Stimulated activated naive CD8-positive, alpha-beta T cell treated with anti-CD3 and anti-CD28 coated beads, Interleukin-15, Interleukin-2, amounts not matched to agents 100 U/mL and 50 U/mL, for 24 hours (primary cell): ENCODE results near the gene TUBD1.
A peak's percentile ranks its signal among the peaks of the same experiment; 100 is the strongest.
"Not testable (repeated sequence)": the region's sequence is repeated elsewhere in the genome, so short reads cannot be mapped to it uniquely, and the experiment has no call there.

Experiments used
- ATAC-seq: fragments of 150-1000 bp; cut with Tn5 transposase; one replicate; pipeline ENCODE4 v1.10.0; 2021
- DNase-seq: peaks from one replicate; pipeline ENCODE4 v3.0.0; 2021

Gene TUBD1, protein sequence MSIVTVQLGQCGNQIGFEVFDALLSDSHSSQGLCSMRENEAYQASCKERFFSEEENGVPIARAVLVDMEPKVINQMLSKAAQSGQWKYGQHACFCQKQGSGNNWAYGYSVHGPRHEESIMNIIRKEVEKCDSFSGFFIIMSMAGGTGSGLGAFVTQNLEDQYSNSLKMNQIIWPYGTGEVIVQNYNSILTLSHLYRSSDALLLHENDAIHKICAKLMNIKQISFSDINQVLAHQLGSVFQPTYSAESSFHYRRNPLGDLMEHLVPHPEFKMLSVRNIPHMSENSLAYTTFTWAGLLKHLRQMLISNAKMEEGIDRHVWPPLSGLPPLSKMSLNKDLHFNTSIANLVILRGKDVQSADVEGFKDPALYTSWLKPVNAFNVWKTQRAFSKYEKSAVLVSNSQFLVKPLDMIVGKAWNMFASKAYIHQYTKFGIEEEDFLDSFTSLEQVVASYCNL

DNA sequence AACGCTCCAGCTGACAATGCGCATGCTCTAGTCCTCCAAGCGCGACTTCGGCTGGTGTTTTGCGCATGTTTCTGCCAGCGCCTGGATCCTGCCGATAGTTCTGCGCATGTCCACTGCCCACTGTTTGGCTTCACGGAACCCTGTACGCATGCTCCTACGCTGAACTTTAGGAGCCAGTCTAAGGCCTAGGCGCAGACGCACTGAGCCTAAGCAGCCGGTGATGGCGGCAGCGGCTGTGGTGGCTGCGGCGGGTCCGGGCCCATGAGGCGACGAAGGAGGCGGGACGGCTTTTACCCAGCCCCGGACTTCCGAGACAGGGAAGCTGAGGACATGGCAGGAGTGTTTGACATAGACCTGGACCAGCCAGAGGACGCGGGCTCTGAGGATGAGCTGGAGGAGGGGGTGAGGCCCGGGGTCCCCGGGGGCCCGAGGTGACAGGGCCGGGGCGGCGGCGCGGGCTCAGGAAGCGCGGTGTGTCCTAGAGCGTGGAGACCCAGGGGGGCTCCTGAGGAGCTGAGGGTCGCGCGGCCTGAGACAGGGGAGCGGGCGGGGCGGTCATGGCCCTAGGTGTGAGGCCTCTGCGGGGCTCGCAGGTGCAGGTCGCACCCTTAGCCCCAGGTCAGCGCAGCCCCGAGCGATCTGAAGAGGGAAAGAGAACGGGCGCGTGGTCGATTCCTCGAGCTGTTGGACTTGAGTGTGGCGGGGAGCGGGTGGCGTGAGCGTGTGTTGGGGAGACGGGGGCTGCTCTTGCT lies at the start of gene TUBD1, which contains the start of gene RPS6KB1:
Gene TUBD1 (minus strand): TSS at position 20 of the 752 bp plus-strand sequence. CDS start 1,941 bp downstream, outside the sequence.
Gene RPS6KB1 (plus strand): TSS at position 198 of the 752 bp plus-strand sequence. CDS start 64 bp downstream, at position 262.
- peak; percentile 97 for ATAC-seq
- peak; percentile 97 for DNase-seq

DNA sequence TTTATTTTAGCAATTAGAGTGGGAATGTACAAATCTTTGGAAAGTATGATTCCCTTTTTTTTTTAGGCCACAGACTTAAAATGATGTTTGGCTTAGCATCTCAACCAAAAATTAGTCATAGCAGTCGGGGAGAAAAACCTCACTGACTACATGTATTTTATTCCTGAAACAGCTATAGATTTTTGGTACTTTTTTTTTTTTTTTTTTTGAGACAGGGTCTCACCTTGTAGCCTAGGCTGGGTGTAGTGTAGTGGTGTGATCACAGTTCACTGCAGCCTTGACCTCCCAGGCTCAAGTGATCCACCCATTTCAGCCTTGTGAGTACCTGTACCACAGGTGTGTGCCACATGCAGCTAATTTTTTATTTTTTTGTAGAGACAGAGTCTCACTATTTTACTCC lies 48.4 kb upstream of the TUBD1 start:
- ATAC-seq, result peak; percentile 32

DNA sequence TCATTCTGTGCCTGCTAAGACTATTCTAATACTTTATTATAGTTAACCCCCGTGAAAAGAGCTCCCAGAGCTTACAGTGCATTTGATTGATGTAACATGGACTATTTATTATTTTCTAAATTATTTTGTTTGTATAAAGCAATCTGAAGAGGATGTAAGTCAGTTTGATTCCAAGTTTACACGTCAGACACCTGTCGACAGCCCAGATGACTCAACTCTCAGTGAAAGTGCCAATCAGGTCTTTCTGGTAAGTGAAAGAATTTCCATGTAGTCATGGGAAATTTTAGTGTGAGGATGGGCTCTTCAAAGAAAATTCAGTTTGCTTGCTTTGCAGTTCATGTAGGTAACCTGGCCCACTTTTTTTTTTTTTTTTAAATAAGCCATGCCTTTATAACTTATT lies 48.0 kb upstream of the TUBD1 start:
- not testable (repeated sequence) for DNase-seq
- peak; percentile 40 for ATAC-seq

More for the DNA sequence above, 48.4 kb upstream of the TUBD1 start:
- DNase-seq, result no peak

DNA sequence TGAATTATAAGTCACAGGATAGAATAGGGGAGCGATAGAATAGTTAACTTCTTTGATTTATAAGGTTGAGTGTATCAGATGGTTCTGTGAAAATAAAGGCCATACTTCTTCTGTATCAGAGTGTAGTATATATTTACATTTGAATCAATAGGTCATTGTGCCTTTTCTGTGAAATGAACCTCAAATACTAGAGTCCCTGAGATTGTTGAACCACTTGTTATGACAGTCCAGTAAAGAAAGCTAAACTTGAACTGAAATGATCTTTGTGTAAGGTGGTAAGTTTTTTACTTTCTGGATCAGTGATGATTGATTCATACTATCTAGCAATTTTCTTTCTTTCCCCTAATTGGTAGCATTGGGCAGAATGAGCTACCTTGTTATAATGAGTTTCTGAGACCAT lies 40.6 kb upstream of the TUBD1 start:
- not testable (repeated sequence) for ATAC-seq, DNase-seq

DNA sequence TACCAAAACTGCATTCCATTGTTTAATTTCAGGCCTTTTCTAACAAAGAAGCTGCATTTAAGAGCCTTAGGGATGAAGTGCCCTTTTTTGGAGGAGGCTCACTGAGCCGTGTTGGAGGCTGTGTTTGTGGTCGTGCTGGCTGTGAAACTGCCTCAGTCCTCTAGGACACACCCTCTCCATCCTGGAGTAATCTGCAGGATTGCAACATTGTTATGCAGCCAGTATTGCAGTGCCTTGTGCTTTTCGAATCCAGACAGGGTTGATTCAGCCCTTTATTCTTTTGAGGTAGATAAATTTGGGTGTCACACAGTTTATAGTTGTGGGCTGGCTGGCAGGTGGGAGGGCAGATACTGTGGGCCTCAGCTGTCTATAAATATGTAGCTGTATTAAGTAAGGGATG lies 38.0 kb upstream of the TUBD1 start:
- ATAC-seq, DNase-seq: not testable (repeated sequence)

DNA sequence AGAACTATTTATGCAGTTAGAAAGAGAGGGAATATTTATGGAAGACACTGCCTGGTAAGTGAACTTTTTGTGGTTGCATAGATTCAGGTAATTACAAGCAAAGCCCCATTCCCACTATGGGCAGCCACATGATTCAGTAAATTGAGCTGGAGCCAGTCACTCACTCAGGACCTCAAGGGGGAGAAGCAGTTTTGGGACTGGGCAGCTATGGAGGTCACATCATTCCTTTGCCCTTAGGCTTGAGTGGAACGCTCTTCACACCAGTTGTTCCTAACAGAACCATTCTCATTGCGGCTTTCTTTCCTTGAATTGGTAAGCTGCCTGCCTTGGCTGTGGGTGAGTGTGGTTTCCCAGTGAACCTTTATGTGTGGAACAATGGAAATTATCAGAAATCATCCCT lies 37.4 kb upstream of the TUBD1 start:
- not testable (repeated sequence) for ATAC-seq, DNase-seq

DNA sequence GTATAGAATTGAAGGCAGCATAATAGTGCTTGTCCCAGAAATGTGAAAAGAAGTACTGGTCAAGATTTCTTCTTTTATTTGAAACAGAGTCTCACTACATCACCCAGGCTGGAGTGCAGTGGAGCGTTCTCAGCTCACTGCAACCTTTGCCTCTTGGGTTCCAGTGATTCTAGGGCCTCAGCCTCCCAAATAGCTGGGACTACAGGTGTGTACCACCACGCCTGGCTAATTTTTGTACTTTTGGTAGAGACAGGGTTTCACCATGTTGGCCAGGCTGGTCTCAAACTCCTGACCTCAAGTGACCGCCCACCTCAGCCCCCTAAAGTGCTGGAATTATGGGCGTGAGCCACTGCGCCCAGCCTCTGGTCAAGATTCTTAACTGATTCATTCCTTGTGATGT lies 27.9 kb upstream of the TUBD1 start:
- ATAC-seq, DNase-seq: not testable (repeated sequence)

DNA sequence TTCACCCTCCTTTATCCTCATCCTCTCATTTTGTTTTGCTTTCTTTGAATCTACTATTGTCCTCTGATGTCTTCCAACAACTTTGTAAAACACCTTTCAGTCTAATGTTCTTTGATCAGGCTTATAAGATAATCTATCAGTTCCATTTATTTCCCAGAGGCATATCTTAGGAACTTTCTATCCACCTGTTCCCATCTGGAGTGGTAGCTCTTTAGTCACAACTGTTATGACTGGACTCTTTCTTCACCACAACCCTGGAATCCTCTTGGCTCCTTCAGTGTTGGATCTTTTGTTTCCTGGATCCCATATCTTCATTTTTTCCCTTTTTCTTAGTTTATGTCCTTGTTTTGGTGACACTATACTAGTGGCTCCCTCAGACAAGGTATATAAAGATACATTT lies 23.7 kb upstream of the TUBD1 start:
- DNase-seq (no peak), ATAC-seq (no peak)

DNA sequence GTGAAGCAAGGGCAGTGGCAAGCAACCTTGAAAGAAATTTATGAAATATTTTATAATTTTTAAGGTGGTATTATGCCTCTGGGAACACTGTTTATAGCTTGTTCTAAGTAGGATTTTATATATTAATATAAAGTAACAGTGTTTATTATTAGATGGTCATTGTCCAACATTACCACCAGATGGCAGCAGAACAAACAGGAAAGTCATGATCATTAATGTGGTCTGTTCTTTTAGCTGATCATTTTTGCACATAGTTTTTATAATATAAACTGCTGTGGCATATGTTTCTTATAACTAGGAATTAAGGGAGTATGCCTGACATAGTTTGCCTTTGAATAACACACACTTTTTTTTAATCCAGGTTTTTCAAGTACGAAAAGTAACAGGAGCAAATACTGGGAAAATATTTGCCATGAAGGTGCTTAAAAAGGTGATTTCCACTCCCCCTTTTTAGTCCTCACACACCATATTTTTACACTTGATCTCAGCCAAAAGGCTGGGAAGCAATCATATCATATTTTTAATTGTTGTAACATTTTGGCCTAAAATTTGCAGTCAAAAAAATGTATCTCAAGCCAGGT lies 21.6 kb upstream of the TUBD1 start:
- ATAC-seq (no peak), DNase-seq (no peak)

DNA sequence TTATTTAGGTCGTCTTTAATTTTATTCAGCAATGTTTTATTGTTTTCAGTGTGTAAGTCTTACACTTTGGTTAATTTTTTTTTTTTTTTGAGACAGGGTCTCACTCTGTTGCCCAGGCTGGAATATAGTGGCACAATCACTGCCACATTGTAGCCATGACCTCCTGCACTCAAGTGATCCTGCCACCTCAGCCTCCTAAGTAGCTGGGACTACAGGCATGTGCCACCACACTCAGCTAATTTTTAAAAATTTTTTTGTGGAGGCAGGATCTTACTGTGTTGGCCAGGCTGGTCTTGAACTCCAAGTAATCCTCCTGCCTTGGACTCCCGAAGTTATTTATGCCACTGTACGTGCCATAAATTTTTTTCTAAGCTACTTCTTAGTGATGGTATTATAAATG lies 14.7 kb upstream of the TUBD1 start:
- ATAC-seq (no peak), DNase-seq (no peak)

DNA sequence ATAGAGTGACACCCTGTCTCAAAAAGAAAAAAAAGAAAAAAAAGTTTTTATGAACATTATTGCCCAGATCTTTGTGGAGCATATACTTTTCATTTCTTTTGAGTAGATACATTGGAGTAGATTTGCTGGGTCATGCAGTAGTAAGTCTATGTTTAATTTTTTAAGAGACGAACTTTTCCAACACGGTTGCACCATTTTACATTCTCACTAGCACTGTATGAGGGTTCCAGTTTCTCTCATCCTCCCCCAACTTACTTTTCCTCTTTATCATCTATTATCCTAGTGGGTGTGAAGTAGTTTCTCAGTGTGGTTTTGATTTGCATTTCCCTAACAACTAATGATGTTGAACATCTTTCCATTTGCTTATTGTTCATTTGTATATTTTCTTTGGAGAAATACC lies 10.7 kb upstream of the TUBD1 start:
- DNase-seq (no peak), ATAC-seq (no peak)

DNA sequence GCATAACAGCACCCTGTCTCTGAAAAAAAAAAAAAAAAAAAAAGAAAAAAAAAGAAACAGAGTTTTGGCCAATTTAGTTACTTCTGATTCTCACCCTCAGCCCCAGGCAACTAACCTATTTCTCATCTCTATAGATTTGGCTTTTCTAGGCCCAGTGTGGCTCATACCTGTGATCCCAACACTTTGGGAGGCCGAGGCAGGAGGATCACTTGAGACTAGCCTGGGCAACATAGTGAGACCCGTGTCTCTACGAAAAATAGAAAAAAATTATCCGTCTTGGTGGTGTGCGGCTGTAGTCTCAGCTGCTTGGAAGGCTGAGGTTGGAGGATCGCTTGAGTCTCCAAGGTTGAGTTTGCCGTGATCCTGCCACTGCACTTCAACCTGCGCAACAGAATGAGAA lies 8.9 kb upstream of the TUBD1 start:
- no peak for ATAC-seq

DNA sequence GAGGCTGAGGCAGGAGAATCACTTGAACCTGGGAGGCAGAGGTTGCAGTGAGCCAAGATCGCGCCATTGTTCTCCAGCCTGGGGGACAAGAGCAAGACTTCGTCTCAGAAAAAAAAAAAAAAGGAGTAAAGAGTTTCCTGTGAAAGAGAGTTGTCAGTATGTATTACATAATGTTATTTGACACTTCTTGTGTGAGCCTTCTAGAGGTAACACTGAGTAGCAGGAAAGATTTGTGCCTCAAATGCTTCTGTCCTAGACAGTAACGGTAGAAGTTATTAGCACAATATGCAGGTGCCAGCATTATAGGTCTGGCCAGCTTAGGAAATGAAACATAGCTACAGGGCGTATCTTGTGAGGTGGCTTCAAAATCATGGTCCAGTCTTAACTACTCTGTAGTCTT lies 6.4 kb upstream of the TUBD1 start:
- ATAC-seq, result peak; percentile 49

More for the DNA sequence above, 8.9 kb upstream of the TUBD1 start:
- no peak for DNase-seq

DNA sequence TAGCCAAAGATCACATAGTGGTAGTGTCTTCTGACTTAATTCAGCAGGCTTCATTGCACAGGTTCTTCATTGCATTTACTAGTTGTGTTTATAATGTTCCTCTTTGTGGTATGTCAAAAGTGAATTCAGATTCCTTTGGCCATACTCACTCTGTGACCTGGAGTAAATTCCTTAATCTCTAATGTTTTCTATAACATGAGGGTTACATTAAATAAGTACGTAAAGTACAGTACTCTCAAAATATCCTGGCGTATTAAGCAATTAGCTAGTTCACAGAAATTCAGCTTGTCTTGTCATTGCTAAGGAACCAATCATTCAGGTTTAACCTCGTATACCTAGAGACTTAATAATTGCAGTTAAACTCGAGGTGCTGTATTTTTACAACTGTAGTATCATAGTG lies 4.3 kb upstream of the TUBD1 start:
- DNase-seq (no peak), ATAC-seq (no peak)

More for the DNA sequence above, 6.4 kb upstream of the TUBD1 start:
- no peak for DNase-seq

DNA sequence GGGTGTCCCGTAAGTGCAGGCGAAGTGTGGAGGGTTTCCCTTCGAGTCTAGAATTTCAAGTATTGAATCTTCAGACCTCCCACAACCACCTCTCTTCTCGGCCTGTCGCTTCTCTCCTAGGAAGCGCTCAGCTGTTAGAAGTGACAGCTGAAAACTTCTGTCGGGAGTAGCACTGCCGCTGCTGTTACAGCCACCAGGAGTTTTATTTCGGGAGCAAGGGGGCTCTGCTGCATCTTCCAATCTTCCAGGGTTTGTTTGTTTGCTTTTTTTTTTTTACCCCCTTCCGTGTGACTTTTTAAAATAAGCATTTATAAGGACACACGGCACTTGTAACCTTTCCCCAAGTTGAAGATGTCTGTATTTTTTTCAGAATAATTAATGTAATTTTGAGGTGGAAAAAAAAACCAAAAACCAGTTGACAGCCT lies 945 bp upstream of the TUBD1 start:
- no peak for ATAC-seq
- no peak for DNase-seq

DNA sequence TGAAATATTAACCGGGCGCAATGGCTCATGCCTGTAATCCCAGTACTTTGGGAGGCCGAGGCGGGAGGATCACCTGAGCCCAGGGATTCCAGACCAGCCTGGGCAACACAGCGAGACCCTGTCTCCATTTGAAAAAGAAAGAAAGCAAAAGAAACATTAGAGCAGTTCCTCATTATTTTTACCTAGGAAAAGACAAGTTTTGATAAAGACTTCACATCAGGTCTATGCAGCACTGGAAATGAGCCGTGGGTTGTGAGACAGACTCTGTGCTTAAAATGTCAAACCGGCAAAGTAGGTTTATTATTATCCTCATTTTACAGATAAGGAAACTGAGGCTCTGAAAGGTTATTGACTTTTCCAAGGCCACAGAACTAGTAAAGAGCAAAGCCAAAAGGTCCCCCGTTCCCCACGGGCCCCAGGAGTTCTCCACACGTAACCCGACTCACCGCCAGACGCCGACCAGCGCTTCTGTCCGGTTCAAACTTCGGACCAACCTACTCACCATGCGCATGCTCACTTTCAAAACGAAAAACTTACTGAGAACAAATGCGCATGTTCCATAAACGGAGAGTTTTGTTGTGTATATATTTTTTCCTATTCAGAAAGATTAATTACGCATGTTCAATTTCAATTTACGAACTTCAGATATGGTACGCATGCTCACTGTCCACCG lies 356 bp downstream of the TUBD1 start:
- ATAC-seq (no peak), DNase-seq (peak; percentile 12)

DNA sequence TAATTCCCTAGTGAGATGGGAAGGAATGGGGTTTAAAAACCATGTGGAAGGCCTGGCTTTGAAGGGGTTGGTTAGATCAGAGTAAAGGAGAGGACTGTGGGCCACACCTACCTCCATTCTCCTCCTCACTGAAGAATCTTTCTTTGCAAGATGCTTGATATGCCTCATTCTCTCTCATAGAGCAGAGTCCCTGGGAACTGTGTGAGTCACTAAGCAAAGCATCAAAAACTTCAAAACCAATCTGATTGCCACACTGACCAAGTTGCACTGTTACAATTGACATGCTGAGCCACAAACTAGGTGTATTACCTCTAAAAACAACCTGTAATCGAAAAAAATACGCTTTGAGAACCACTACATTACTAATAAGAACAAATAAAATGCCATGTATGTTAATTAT lies 2.0 kb downstream of the TUBD1 start:
- no peak for DNase-seq

DNA sequence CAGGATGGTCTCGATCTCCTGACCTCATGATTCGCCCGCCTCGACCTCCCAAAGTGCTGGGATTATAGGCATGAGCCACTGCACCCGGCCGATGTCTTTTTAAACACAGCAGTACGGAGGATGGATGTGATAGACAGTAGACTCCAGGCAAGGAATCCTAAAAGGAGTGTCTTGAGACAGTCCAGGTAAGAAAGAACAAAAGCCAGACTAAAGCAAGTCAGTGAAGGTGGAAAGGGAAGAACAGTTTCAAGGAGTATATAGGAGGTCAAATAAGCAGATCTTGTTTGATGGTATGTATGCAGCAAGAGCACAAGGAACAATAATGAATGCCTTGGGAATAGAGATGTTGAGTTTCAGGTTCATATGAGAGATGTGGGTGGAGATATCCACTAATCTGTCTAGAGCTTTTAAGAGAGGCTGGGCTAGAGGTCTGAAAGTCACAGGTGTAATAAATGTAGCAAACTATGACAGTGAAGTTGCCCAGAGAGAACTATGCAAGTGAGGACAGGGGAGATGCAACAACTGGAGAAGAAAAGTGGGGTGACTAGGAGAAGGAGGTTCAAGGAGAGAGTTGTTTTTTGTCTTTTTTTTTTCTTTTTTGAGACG lies 4.5 kb downstream of the TUBD1 start:
- DNase-seq (no peak), ATAC-seq (no peak)

More for the DNA sequence above, 2.0 kb downstream of the TUBD1 start:
- peak; percentile 13 for ATAC-seq

DNA sequence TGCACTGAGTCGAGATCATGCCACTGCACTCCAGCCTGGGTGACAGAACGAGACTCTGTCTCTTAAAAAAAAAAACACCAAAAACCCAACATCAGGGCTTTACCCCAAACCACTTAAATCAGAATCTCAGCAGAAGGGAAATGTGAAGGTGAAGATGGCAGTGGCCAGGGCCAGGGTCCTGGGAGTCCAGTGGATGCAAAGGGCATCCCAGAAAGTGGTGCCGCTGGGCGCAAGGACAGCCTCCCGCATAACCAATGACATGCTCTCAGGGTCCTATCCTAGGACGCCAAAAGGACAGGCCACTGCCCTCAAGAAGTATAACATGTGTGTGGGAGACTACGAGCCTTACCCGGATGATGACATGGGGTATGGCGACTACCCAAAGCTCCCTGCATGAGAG lies 7.9 kb downstream of the TUBD1 start:
- DNase-seq (no peak), ATAC-seq (no peak)

DNA sequence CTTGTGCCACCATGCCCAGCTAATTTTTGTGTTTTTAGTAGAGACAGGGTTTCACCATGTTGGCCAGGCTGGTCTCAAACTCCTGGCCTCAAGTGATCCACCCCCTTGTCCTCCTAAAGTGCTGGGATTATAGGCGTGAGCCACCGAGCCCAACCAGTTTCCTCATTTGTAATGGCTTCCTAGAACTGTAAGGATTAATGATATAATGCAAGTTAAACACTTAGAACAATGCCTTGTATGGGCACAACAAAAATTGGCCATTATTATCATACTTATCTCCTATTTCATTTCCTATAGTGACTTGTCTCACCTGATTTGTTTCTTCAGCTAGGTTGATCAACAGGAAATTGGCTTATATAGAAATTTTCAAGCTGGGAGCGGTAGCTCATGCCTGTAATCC lies 14.1 kb downstream of the TUBD1 start:
- DNase-seq (no peak), ATAC-seq (no peak)

DNA sequence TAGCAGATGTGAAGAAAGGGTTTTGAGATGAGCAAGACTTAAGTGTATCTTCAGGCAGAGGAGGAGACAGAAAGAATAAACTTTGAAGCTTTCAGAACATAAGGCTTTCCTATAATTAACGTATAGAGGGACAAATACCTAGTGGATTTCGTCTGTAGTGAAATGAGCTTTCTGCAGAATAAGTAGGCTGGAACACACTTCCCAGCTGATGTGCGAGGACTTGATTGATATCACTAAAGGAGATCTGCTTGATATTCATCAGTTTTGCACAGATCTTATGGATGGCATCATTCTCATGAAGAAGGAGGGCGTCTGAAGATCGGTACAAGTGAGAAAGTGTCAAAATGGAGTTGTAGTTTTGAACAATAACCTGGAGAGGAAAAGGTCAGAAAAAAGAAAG lies 14.8 kb downstream of the TUBD1 start:
- ATAC-seq (no peak), DNase-seq (no peak)

DNA sequence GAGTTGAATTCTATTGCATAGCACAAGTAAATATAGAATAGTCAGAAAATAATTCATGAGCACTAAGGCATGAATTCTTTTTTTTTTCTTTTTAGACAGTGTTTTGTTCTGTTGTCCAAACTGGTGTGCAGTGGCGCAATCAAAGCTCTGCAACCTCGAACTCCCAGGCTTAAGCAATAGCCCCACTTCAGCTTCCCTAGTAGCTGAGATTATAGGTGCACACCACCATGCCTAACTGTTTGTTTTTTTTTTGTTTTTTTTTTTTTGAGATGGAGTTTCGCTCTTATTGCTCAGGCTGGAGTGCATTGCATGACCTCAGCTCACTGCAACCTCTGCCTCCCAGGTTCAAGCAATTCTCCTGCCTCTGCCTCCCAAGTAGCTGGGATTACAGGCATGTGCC lies 16.6 kb downstream of the TUBD1 start:
- ATAC-seq (no peak), DNase-seq (no peak)
